Stimulated activated CD4-positive, alpha-beta T cell treated with anti-CD3 and anti-CD28 coated beads, Interleukin-4, amount 100 ng/mL, for 1 hour (primary cell): ENCODE measurements around the gene TTC23.

Experiments
- DNase-seq: peaks from one replicate; pipeline ENCODE4 v3.0.0-alpha.2; 2020

The TTC23 gene

GRCh38 chr15:99187936-99188335, 61.4 kb downstream of the TTC23 start:
- no peak for DNase-seq

GRCh38 chr15:99185414-99186130, 63.8 kb downstream of the TTC23 start:
- no peak for DNase-seq

GRCh38 chr15:99182791-99183190, 66.6 kb downstream of the TTC23 start:
- no peak for DNase-seq

- no peak for DNase-seq
Measured at GRCh38 chr15:99181545-99181971, 67.8 kb downstream of the TTC23 start.

- DNase-seq = no peak
Measured at GRCh38 chr15:99180964-99181306, 68.4 kb downstream of the TTC23 start.

- no peak for DNase-seq
Measured at GRCh38 chr15:99180086-99180963, 69.1 kb downstream of the TTC23 start.

- no peak for DNase-seq
Measured at GRCh38 chr15:99177679-99178078, 71.7 kb downstream of the TTC23 start.

GRCh38 chr15:99176757-99177156, 72.6 kb downstream of the TTC23 start:
- DNase-seq = no peak

- no peak for DNase-seq
Measured at GRCh38 chr15:99174567-99175395, 74.6 kb downstream of the TTC23 start.

GRCh38 chr15:99172989-99173388, 76.4 kb downstream of the TTC23 start:
- DNase-seq = no peak

- no peak for DNase-seq
Measured at GRCh38 chr15:99172171-99172570, 77.2 kb downstream of the TTC23 start.

DNA sequence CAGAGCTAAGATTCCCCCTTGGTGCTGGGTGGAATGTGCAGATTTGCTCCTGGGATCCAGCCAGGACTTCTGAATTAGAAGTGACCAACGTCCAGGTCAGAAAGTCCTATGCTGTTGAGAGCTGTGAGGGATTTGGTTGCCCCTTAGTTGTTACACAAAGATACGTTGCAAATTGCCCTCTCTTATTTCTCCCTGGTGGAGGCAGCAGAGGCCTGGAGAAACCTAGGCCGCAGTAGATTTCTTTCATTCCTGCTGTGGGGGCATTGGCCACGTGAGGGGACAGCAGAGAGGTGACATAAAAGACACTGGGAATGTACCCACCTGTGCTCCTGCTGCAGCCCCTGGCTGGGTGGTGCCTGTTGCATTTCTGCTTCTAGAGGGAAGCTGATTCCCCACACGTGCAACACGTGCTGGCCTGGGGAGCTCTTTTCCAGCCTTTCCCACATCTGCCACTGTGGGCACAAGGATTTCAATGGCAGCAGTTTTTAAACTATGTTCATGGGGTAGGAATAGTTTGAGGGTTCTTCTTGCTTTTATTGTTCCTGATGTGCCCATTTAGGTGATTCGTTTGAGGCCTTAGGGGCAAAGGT, 78.8 kb downstream of the TTC23 start:
- no peak for DNase-seq

GRCh38 chr15:99169769-99170311, 79.5 kb downstream of the TTC23 start:
- DNase-seq = no peak

- no peak for DNase-seq
Measured at GRCh38 chr15:99168601-99169580, 80.5 kb downstream of the TTC23 start.

DNA sequence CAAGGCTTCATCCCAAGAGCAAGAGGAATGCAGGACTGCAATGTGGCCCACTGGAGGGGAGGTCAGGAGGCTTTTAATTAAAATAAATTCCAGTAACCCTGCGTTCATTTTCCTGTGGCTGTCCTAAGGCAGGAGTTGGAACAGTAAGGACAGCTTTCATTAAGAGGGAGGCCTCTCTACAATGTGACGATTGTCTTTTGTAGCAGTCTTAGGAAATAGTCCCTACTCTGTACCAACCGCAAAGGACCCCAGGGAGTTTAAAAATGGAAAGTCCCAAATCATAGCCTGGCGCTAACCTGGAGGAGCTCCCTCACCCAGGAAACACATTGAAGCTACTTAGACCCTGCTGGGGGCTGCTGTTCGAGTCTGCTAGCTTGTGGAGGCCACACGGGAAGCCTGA, 81.7 kb downstream of the TTC23 start:
- no peak for DNase-seq

- no peak for DNase-seq
Measured at GRCh38 chr15:99167201-99167600, 82.2 kb downstream of the TTC23 start.

DNA sequence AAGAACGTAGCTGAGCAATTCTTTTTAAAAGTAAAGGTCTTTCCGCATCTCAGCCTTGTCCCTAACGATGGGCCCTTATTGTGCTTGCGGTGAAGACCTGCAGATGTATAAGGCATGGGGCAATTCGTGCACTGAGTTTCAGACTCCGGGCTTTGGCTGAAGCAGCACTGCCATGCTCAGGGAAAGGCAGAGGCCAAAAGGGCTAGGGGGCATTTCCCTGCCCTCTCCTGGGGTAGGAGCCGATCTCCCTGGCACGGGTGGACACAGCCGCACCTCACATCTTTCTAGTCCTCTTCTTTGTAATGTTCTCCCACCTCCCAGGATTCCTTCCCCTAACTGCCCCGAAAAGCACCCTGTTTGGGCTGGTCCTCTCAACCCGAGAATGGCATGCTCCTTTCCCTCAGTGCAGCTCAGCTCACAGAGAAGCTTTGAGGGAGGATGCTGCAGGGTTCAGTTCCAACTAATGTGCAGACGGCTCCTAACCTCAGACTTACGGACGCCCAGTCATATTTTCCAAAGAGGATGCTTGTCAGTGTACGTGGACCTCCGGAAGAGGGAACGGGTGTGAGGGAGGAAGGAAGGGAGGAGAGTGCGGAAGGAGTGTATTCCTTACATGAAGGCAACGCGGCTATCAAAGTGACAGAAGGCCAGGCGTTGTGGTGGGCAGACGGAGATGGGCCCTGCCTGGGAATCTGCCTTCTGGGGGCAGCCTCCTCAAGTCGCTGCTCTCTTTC, 83.3 kb downstream of the TTC23 start:
- DNase-seq = no peak

- DNase-seq = no peak
Measured at GRCh38 chr15:99165020-99165790, 84.2 kb downstream of the TTC23 start.

GRCh38 chr15:99164119-99164518, 85.3 kb downstream of the TTC23 start:
- no peak for DNase-seq
